EH (cell line): ENCODE data around the gene TMEM218.

Experiments used
- DNase-seq: peaks from one replicate; pipeline ENCODE4 v3.0.0-alpha.2; 2015; ENCODE audit warnings: low read depth

TMEM218 gene

GRCh38 chr11:125129316-125129993, 18.0 kb upstream of the TMEM218 start:
- no peak for DNase-seq

- DNase-seq, result peak; percentile 72
These were observed 17.0 kb upstream of the TMEM218 start for GRCh38 chr11:125128450-125128849.

- no peak for DNase-seq
These were observed 13.2 kb upstream of the TMEM218 start for GRCh38 chr11:125124618-125124992.

GRCh38 chr11:125123947-125124617, 12.7 kb upstream of the TMEM218 start:
- peak; percentile 37 for DNase-seq

GRCh38 chr11:125123194-125123946, 11.9 kb upstream of the TMEM218 start:
- DNase-seq, result no peak

GRCh38 chr11:125117429-125117828, 6.0 kb upstream of the TMEM218 start:
- no peak for DNase-seq

GRCh38 chr11:125114518-125114917, 3.1 kb upstream of the TMEM218 start:
- peak; percentile 18 for DNase-seq

- no peak for DNase-seq
These were observed 780 bp upstream of the TMEM218 start for GRCh38 chr11:125112208-125112604.

- DNase-seq, result peak; percentile 18
These were observed 454 bp downstream of the TMEM218 start for GRCh38 chr11:125111001-125111342.

GRCh38 chr11:125110506-125110905, 920 bp downstream of the TMEM218 start:
- peak; percentile 26 for DNase-seq

- peak; percentile 36 for DNase-seq
These were observed 3.0 kb downstream of the TMEM218 start for GRCh38 chr11:125108469-125108868.

GRCh38 chr11:125105926-125106325, 5.5 kb downstream of the TMEM218 start:
- DNase-seq, result no peak

- no peak for DNase-seq
These were observed 8.9 kb downstream of the TMEM218 start for GRCh38 chr11:125102510-125102909.

GRCh38 chr11:125102025-125102424, 9.4 kb downstream of the TMEM218 start:
- no peak for DNase-seq

GRCh38 chr11:125101596-125101995, 9.8 kb downstream of the TMEM218 start:
- DNase-seq, result no peak

GRCh38 chr11:125100136-125100535, 11.3 kb downstream of the TMEM218 start:
- no peak for DNase-seq

- DNase-seq, result no peak
These were observed 16.7 kb downstream of the TMEM218 start for GRCh38 chr11:125094731-125095130.

GRCh38 chr11:125093502-125093901, 17.9 kb downstream of the TMEM218 start:
- no peak for DNase-seq

GRCh38 chr11:125092669-125093068, 18.8 kb downstream of the TMEM218 start:
- no peak for DNase-seq

GRCh38 chr11:125091877-125092664, 19.4 kb downstream of the TMEM218 start:
- no peak for DNase-seq

GRCh38 chr11:125091247-125091876, 20.1 kb downstream of the TMEM218 start:
- DNase-seq, result peak; percentile 73

- DNase-seq, result no peak
These were observed 20.6 kb downstream of the TMEM218 start for GRCh38 chr11:125090816-125091215.
